Stimulated activated CD4-positive, alpha-beta T cell treated with anti-CD3 and anti-CD28 coated beads, Interleukin-4, amount 100 ng/mL, for 24 hours (primary cell): ENCODE data around the gene DNAJB2.
A peak's percentile ranks its signal among the peaks of the same experiment; 100 is the strongest.
"Not testable (repeated sequence)": the region's sequence is repeated elsewhere in the genome, so short reads cannot be mapped to it uniquely, and the experiment has no call there.

Experiments
- DNase-seq: peaks from one replicate; pipeline ENCODE4 v3.0.0-alpha.2; 2020

The DNAJB2 gene

DNA sequence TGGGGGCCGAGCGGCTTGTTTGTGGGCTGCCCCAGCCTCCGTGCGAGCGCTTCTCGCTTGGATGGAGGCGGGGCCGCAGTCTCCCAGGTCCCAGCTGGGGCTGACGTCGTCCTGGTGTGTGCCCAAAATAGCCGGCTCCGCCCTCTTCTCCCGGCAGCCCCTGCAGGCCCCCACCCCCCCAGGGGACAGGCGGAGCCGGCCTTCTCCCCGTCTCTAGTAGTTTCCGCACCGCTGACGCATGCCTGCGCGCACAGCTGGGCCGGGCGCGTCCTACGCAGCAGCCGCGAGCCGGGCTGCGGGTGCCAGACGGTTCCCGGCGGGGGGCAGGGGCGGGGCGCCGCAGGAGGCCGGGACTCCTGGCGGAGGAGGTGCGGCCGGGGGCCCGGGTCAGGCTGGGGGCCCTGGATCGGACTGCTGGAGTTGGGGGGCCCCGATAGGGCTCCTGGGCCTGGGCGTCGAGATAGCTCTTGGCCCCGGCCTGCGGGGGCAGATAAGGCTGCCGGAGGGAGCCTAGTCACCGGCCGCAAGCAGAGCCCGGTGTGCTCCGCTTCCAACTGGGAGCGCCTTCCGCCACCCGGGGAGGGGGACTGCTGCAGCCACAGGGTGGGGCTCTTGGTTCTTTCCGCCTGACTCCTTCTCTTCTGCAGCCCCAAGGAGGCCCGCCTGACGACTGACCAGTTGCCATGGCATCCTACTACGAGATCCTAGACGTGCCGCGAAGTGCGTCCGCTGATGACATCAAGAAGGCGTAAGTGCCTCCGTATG is at the start of gene DNAJB2:
DNAJB2 (plus strand) TSS at position 216 of the 765 bp plus-strand sequence; CDS start at position 684, 468 bp downstream.
- peak; percentile 100 for DNase-seq

- peak; percentile 60 for DNase-seq
These were observed 49.1 kb upstream of the DNAJB2 start for GRCh38 chr2:219230059-219230540.

GRCh38 chr2:219234331-219234730 is 44.8 kb upstream of the DNAJB2 start:
- DNase-seq: no peak

GRCh38 chr2:219243291-219243761 is 35.8 kb upstream of the DNAJB2 start:
- DNase-seq: no peak

DNA sequence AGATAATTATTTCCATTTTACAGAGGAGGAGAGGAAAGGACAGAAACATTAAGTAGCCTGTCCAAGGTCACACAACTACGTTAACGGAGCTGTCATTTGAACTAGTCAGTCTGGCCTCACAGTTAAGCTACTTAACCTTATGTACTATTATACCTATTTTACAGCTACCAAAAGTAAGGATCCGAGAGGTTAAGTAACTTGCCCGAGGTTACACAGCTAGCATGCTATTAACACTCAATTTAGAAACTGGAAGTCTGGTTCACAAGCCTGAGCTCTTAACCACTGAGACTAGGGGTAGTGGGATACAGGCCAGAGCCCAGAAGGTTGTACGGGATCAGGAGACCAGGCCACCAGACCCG is 34.4 kb upstream of the DNAJB2 start:
- DNase-seq: no peak

GRCh38 chr2:219245148-219245898 is 33.8 kb upstream of the DNAJB2 start, which contains the start of the genes GLB1L and STK16:
Gene GLB1L (minus strand): TSS chr2:219245444. CDS start chr2:219243573, 1,871 bp downstream.
Gene STK16 (plus strand): TSS chr2:219245479. CDS start chr2:219246000, 521 bp downstream.
- DNase-seq: peak; percentile 89

GRCh38 chr2:219245899-219246230 is 33.3 kb upstream of the DNAJB2 start:
- DNase-seq: no peak

DNA sequence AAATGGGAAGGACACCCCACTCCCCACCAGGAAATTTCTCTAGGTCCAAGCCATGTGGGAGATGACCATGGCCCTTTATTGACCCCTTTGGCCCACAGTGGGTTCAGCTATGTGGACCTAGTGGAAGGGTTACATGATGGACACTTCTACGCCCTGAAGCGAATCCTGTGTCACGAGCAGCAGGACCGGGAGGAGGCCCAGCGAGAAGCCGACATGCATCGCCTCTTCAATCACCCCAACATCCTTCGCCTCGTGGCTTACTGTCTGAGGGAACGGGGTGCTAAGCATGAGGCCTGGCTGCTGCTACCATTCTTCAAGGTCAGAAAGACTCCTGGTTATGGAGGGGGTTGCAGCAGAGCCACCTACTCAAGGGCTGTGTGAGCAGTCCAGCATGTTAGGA is 32.6 kb upstream of the DNAJB2 start:
- DNase-seq: no peak

GRCh38 chr2:219247678-219248642 is 31.2 kb upstream of the DNAJB2 start:
- DNase-seq: peak; percentile 66

DNA sequence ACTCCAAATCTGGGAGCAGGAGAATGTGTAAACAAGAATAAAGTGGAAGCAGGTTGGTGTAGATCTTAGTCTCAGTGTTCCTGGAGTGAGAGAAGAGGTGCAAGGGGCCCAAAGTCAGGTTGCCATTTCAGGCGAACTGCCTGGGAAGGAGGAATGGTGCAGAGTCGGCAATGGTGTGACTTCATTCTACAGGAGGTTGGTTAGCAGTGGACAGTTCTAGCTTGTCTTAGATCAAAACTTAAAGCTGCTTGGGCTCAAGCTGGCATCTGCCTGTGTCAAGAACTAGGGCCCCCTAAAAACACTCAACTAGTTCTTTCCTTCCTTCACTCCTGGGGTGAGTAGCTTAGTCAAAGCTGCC is 30.3 kb upstream of the DNAJB2 start:
- no peak for DNase-seq

DNA sequence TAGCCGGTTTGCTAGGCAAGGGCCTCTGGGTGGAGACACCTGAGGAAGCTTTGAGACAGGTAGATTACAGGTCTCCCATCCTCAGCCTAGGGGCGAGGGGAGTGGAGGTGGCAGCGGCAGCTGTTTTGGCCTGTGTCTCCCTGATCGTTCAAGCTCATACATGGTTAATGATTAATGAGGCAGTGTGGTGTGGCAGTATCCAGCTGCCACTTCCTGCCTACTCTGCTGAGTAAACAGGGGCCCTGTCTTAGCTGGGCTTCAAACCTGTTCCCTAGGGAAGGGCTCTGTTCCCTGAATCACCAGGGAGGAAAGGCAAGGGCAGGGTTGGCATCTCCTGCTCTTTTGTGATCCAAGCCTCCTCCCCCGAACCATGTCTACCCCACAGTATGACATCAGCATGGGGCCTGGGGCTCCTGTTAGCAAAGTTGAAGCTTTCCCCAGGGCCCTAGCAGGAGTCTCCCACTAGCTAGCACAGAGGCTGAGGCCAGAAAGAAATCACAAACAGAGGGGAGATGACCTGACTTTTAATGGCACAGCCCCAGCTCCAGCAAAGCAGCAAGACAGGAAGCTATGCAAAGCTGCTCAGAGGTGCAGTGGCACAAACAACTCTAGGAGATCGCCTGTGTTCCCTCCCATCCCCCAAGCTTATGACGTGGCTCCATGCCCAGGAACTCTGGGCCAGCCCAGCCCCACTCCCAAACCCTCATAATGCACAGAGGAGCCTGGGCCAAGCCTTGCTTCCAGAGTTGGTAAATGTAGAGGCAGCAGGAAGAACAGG is 29.8 kb upstream of the DNAJB2 start:
- DNase-seq: peak; percentile 39

DNA sequence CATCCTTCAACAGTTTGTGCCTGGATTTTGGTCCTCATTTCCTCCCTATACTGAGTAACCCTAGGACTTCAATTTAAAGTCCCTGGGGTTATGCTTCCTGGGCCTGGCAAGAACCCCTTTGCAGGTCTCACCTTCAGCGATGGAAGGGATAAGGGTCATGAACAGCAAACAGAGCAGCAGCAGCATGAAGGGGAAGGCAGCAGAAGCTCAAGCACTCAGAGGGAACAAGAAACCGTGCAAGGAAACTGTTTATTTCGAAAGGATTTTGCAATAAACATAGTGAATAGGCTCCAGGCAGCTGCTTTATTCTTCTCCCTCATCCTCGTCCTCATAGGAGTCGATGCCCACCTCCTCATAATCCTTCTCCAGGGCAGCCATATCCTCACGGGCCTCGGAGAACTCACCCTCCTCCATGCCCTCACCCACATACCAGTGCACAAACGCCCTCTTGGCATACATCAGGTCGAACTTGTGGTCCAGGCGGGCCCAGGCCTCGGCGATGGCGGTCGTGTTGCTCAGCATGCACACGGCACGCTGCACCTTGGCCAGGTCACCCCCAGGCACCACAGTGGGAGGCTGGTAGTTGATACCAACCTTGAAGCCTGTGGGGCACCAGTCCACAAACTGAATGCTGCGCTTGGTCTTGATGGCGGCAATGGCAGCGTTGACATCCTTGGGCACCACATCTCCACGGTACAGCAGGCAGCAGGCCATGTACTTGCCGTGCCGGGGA is 29.0 kb upstream of the DNAJB2 start:
- no peak for DNase-seq

GRCh38 chr2:219251656-219252055 is 27.5 kb upstream of the DNAJB2 start:
- DNase-seq: no peak

GRCh38 chr2:219252084-219252483 is 27.1 kb upstream of the DNAJB2 start:
- peak; percentile 37 for DNase-seq

- peak; percentile 48 for DNase-seq
These were observed 26.6 kb upstream of the DNAJB2 start for GRCh38 chr2:219252570-219252899.

- DNase-seq: peak; percentile 50
These were observed 26.0 kb upstream of the DNAJB2 start, which contains the start of gene TUBA4B for GRCh38 chr2:219252900-219253752. Gene TUBA4B (plus strand): TSS chr2:219253243. CDS start chr2:219253408, 165 bp downstream.

DNA sequence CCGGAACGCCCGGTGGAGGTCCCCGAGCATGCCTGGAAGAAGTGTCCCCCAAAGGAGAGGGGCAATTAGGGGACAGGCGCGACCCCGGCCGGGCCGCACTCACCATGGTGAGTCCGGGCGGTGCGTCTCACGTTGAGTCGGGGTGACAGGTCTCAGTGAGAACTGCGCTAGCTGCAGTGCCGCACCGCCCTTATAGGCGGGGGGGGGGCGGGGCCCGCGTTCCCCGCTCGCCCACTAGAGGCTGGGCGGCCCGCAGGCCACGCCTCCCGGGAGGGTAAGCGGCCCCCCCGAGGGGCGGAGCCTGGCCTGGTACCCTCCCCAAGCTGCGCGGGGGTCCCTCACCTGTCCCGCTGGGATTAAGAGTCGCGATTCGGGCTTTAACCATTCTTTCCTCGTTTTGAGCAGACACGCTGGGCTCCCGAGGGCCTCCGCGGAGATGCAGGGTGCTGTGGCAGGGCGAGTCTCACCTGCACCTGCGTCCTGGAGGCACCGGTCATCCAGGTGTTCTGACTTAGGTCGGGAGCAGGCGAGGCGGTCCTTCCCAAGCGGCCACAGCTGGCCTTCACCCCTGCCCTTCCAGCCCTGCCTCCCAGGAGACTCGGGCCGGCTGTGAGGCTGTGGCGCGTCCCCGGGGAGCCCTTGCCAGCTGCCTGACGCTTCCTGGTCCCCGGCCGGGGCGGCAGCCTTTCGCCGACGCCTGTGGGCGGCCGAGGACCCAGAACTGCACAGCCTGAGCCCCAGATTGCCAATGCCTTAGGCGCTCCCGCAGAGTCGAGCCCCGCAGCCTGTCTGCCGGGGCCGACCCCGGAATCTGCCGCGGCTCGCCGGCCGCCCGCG is 25.2 kb upstream of the DNAJB2 start, which contains the start of gene TUBA4A:
TUBA4A (minus strand) TSS at position 166 of the 837 bp plus-strand sequence; CDS start at position 106, 60 bp downstream.
- peak; percentile 89 for DNase-seq

DNA sequence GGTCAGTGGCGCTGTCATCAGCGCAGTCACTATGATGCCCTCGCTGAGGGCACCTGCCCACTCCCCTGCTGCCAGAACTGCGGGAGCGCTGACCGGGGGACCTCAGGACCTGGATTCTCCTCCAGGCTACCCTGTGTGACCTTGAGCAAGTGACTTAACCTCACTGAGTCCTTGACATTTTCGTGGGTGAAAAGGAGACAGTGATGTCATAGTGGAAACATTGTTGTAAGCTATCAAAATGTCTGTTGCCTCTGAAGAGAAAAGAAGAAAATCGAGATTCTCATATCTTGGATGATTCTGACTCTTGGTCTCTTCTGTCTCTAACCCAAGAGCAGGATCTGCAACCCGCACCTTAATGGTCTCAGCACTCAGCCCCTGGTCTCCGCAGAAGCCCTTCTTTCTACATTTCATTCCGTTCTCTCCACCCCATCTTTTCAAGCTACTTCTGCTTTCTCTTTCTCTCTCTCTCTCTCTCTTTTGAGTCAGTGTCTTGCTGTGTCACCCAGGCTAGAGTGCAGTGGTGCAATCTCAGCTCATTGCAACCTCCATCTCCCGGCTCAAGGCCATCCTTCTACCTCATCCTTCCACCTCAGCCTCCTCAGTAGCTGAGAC is 24.5 kb upstream of the DNAJB2 start:
- DNase-seq: peak; percentile 44

DNA sequence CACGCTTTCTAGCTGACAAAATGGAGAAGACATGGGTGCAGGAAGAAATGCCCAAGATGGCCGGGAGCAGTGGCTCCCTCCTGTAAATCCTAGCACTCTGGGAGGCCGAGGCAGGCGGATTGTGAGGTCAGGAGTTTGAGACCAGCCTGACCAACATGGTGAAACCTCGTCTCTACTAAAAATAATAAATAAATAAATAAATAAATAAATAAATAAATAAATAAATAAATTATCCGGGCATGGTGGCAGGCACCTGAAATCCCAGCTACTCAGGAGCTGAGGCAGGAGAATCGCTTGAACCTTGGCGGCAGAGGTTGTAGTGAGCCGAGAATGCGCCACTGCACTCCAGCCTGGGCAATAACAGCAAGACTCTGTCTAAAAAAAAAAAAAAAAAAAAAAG is 20.2 kb upstream of the DNAJB2 start:
- not testable (repeated sequence) for DNase-seq
